NCI-H1436 treated with DMSO at 0.1 percent for 48 hours (cell line): Measurements from ENCODE around the gene TMEM235.

ENCODE experiments used
- DNase-seq: peaks from one replicate; lab custom pipeline; 2025; lab: John Stamatoyannopoulos, UW

The TMEM235 gene

DNA sequence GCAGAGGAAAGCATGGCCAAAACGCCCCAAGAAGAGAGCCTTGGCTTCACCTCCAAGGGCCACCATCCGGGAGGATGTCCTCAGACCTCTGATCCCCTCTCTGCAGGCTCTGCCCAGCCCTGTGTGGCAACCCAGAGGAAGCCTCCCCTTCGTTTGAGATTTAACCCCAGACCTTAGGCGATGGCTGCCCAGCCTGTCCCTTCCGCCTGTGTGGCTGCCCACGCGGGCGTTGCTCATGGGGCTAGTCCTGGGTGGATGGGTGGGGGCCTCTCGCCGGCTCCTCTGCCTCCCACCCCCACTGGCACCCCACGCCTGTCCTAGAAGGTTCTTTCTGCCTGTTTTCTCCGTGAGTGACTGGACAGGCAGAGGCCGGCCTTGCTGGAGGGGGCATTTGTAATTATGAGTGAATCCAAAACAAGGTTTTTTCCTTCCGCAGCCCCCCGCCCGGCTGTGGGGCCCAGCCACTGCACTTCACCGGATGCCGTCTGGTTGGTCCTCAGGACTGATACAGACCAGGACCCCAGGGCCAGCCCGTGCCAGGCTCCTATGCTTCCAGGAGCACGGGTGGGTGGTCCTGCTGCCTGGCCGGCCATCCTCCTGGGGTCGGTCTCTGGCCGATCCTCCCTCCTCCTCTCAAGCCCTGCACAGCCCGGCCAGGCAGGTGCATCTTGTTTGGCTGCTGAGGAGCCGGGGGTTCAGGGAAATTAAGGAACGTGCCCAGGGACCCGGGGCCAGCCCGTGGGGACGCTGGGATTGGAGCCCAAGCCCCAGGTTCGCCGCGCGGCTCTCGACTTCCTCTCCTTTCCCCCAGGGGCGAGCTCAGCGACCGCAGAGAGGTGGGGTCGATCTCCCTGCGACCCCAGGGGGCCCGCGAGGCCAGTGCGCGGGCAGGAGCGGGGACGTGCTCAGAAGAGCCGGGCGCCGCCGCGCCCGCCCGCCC is at the start of gene TMEM235:
Gene TMEM235 (plus strand): TSS at position 636 of the 940 bp plus-strand sequence. CDS start 393 bp downstream, outside the sequence.
- DNase-seq = no peak

DNA sequence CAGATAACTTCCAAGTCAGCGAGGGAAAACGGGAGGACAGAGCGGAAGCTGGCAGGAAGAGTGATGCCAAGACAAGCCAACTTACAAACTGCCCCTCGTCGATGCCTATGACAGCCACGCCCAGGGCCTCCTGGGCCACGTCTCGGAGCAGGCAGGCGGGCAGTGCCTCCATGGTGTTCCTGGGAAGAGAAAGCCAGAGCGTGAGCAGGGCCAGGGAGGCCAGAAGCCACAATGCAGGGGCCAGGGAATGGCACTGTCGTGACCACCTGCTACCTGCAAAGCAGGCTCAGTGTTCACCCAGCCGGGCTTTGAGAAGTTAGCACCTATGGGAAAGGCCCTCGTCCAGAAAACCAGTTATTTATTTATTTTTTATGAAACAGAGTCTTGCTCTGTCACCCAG is 48.9 kb upstream of the TMEM235 start:
- no peak for DNase-seq

DNA sequence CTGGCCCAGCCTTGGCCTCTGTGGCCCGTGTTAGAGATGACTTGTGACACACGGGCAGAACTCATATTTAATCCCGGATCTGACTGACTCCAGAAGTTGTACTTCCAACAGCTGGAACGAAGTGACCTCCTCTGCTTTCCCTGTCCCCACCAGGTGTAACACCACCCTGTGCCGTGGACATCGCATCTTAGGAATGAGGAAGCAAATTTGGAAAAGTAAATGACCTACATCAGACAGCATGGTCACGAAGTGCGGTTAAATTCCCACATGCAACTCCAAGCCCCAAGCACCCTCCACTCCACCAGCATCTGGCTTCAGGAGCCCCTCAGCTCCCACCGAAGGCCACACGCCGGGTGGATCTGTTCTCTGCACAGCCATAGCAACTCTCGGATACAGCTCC is 47.5 kb upstream of the TMEM235 start:
- no peak for DNase-seq

DNA sequence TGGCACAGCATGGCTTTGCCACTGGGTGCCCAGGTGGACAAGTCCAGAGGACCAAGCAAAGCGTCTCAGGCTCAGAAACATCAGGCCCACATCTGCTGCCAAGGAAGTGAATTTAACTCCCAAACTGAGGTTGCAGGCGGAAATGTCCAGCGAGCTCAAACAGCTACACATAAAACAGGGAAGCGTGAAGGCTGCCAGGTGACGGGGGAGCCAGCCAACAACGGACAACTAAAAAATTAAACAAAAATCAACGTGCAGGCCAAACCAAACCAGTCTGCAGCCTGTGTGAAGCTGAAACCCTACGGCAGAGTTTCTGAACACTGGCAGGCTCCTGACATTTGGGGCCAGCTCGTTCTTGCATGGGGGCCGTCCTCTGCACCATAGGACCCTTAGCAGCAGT is 47.1 kb upstream of the TMEM235 start:
- no peak for DNase-seq

DNA sequence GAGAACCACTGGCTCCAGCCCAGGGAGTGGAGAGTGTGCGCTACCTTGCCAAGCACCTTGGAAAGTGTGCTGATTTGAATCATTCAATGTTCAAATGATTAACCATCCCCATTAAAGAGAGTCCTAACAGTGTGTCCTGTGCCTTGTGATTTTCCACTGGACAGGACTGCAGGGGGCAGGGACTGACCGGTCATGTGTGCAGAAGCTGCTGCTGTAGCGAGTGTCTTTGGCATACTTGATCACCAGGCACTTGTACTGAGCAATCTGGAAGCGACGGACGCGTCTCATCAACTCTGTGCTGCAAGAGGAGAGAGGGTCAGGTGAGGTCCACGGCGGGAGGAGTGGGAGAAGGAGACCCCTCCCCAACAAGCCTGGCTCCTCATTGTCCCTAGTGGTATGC is 46.6 kb upstream of the TMEM235 start:
- DNase-seq = no peak

DNA sequence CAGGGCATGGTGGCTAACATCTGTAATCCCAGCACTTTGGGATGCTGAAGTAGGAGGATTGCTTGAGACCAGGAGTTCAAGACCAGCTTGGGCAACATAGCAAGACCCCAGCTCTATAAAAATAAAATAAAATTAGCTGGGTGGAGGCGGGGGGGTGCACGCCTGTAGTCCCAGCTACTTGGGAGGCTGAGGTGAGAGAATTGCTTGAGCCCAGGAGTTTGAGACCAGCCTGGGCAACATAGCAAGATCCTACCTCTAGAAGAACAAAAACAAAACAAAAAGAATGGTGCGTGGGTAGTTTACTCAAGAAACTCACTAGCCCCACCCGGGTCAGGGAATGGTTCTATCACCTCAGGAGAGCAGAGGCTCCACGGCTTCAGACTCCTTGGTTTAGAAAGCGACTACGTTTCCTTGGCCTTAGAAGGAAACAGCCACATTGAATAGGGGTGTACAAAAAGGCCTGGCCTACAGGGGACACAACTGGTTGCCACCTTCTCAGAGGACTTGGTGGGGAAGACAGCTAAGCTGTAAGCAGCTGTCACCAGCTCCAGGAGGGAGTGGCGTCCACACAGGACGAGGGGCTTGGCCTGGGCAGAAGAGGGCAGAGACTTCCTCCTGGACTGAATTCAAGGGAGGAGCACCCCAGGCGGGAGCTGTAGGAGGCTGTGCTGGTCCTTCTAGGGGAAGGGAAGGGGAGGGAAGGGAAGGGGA is 45.3 kb upstream of the TMEM235 start:
- DNase-seq = no peak

DNA sequence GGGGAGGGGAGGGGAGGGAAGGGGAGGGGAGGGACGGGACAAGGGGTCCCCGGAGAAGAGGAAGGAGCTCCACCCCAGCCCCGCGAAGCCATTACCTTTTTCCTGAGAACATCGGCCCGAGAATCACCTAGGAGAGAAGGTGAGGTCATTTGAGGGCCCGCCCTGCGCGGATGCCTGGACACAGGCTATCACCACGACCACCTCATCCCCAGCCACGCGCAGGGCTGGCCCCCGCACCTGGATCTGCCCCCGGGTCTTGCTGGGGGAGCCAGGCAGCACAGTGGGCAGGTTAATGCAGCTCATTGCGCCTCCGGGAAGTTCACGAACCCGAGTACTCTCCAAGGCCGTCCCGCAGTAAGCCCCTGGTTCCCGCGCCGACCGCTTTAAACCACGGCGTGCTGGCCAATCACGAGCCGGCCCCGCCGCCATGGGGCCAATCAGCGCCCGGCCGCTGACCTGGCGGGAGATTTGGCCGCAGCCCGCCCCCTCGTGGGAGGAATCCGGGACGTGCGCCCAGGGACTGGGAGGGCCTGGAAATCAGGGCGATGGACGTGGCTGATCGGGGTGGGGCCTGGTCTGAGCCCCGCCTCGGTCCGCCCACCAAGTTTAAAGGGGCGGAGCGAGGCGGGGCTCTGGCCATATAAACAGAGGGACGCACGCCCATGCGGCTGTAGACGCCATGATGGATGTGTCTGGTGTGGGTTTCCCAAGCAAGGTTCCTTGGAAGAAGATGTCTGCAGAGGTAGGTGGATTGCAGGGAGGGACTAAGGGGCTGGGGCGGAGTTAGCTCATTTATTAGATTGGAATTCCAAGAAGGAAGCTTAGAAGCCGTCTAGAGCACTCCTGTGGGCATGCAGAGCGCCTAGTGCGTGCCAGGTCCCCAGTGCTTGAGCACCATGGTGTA is 44.5 kb upstream of the TMEM235 start, which contains the start of the genes AFMID and TK1:
Gene AFMID (plus strand): TSS at position 671 of the 904 bp plus-strand sequence. CDS start 9 bp downstream, at position 680.
Gene TK1 (minus strand): TSS at position 361 of the 904 bp plus-strand sequence. CDS start 58 bp downstream, at position 303.
- DNase-seq = peak; percentile 89

DNA sequence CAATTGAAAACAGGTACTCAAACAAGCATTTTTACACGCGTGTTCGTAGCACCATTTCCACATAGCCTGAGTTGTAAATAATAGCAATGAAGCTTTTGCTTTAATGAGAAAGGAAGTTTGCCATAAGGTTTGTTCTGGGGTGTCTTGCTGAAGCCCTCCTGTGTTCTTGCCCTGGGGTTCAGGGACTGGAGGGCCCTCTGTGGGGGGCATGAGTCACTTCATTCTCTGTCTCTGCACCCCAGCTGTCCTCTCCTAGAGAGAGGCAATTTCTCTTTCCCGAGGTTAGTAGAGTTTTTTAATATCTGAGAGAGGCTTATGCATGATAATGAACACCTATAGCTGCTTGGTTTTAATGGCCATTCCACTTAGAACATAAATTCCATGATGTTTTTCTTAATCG is 34.7 kb upstream of the TMEM235 start:
- no peak for DNase-seq

DNA sequence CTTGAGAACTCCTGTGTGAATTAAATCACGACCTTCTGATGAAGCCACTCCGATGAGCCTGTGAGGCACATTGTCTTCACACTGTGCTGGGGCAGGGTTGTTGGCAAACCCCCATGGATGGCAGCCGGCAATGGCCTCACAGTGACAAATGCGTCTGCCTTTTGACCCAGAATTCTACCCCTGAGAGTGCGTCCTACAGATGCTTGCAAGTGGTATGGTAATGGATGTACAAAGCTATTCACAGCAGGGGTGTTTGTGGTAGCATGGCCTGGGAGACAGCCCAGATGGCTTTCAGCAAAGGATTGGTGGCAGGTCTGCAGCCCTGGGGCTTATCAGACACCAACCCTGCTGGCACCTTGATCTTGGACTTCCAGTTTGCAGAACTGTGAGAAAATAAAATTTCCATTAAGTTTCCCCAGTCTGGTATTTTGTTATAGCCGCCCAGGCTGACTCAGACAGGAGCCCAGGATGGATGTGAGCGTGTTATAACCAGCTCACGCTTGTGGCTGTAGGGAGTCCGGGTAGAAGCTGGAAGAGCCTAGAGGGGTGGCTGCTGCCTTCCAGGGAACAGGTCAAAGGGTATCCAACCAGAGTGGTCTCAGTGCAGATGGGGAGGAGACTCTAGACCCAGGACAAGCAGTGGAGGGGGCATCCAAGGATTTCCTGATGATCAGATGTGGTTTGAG is 34.1 kb upstream of the TMEM235 start:
- DNase-seq = no peak

DNA sequence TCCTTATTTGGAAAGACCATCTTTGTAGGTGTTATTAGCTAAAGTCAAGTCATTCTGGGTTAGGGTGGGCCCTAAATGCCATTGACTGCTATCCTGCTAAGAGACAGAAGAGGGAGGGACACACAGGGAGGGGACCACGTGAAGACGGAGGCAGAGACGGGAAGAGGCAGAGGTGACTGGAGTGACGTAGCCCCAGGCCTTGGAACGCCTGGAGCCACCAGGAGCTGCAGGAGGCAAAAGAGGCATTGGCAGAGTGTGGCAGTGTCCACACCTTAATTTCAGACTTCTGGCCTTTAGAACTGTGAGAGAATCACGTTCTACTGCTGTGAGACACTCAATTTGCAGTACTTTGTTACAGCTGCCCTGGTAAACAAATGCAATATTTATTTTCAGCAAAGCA is 31.0 kb upstream of the TMEM235 start:
- no peak for DNase-seq

DNA sequence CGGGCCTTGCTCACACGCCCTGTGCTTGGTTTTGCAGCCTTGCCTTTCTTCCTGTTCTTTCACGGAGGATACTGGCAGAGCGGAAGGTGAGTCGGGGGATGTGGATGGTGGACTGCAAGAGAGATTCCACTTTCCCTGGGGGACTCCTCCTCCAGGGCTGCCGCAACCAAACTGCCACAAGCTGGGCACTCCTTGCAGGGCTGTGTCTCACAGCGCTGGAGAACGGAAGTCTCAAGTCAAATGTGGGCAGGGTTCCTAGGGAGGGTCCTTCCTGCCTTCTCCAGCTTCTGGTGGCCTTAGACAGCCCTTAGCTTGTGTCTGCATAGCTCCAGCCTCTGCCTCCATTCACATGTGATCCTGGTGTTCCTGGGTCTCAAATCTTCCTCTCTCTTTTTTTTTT is 28.8 kb upstream of the TMEM235 start:
- no peak for DNase-seq

DNA sequence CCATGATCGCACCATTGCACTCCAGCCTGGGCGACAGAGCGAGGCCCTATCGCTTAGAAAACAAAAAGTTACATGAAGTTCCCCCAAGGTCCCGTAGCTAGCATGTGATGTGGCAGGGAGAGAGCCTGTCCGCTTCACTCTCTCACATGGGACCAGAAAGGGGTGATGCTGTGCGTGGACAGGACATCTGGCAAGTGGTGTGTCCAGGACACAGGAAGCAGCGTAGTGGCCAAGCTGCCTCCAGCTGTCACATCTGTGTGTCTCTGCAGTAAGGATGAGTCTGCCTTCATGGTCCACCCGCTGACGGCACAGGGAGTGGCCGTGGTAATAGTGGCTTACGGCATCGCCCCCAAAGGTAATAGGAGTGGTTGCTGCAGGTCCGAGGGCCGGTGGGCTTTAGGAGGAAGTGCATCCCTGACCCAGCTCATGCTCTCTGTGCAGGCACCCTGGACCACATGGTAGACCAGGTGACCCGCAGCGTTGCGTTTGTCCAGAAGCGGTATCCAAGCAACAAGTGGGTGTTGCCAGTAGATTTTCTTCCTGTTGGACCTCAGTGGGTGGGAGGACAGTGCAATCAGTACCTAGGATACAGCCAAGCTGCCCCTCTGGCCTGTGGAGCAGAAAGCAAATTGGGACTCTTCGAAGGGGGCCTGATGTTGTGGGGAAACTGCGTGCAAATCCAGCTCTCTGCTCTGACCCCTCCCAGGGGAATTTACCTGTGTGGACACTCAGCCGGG is 26.9 kb upstream of the TMEM235 start:
- no peak for DNase-seq

DNA sequence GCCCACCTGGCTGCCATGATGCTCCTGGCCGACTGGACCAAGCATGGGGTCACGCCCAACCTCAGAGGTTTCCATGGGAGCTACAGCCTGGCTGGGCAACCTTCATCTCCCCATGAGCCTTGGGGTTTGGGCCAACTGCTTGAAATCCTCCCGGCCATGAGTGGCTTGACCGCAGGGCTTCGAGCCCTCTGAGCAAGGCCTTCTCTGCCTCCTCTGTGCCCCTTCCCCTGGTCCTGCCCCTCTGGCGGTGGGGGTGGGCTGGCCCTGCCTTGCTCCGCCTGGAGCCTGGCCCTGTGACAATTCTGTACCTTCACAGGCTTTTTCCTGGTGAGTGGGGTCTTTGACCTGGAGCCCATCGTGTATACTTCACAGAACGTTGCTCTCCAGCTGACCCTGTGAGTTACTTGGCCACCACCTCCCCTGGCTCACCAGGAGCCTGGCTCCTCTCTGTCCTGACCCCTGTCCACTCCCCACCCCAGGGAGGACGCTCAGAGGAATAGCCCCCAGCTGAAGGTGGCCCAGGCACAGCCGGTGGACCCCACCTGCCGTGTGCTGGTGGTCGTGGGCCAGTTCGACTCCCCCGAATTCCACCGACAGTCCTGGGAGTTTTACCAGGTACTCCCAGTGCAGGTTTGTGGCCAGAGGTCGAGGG is 26.2 kb upstream of the TMEM235 start:
- DNase-seq = no peak

DNA sequence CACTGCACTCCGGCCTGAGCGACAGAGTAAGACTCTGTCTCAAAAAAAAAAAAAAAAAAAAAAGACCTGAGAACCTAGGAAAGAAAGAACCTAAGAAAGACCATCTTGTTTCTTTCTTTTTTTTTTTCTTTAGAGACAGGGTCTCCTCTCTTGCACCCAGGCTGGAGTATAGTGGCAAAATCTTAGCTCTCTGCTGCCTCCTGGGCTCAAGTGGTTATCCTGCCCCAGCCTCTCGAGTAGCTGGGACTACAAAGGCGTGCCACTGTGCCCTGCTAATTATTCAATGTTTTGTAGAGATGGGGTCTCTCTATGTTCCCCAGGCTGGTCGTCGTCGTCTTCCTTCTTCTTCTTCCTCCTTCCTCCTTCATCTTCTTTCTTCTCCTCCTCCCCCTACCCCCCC is 25.1 kb upstream of the TMEM235 start:
- no peak for DNase-seq

DNA sequence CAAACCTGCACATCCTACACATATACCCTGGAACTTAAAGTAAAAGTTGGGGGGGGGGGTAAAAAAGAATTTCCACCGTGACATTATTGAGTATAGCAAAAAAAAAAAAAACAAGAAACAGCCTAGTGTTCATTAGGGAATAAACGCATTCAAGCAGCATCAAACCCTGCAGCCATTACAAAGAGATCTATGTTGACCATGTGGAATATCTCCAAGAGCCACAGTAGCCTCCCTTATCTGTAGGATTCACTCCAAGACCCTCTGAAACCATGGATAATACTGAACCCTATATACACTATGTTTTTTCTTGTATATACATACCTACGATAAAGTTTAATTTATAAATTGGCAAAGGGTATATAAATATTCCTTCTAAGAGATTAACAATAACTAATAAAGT is 22.9 kb upstream of the TMEM235 start:
- no peak for DNase-seq

DNA sequence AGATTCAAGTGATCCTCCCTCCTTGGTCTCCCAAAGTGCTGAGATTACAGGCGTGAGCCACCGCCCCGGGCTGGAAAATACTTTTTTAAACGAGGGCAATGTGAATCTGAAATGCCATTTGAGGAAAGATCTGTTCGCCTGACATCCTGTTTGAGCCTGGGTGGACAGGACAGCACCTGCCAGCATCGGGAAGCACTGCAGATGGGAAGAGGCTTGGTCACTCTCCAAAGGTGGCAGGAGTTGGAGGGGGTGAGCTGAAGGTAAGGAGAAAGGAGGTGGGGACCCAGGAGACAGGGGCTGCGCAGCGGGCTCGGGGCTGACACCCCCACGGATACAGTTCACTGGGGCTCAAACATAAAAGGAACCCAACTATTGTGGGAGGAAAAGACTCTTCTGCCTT is 21.3 kb upstream of the TMEM235 start:
- DNase-seq = no peak

DNA sequence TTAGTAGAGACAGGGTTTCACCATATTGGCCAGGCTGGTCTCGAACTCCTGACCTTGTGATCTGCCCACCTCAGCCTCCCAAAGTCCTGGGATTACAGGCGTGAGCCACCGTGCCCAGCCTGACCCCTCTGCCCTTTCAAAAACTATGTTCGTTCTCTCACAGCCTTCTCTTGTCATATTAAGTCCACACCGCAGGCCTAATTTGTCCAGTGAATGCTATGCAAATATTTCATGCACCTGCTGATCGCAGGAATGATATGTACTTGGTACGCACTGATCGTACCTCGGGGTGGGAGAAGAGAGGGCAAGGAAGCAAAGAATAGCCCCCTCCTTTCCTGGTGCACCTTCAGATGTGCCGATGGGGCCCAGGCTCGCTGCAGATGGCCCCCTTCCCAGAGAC is 20.4 kb upstream of the TMEM235 start:
- DNase-seq = no peak

DNA sequence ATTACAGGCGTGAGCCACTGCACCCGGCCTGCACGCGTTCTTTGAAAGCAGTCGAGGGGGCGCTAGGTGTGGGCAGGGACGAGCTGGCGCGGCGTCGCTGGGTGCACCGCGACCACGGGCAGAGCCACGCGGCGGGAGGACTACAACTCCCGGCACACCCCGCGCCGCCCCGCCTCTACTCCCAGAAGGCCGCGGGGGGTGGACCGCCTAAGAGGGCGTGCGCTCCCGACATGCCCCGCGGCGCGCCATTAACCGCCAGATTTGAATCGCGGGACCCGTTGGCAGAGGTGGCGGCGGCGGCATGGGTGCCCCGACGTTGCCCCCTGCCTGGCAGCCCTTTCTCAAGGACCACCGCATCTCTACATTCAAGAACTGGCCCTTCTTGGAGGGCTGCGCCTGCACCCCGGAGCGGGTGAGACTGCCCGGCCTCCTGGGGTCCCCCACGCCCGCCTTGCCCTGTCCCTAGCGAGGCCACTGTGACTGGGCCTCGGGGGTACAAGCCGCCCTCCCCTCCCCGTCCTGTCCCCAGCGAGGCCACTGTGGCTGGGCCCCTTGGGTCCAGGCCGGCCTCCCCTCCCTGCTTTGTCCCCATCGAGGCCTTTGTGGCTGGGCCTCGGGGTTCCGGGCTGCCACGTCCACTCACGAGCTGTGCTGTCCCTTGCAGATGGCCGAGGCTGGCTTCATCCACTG is 17.3 kb upstream of the TMEM235 start, which contains the start of gene BIRC5:
Gene BIRC5 (plus strand): TSS at position 238 of the 690 bp plus-strand sequence. CDS start 64 bp downstream, at position 302.
- DNase-seq = peak; percentile 43

DNA sequence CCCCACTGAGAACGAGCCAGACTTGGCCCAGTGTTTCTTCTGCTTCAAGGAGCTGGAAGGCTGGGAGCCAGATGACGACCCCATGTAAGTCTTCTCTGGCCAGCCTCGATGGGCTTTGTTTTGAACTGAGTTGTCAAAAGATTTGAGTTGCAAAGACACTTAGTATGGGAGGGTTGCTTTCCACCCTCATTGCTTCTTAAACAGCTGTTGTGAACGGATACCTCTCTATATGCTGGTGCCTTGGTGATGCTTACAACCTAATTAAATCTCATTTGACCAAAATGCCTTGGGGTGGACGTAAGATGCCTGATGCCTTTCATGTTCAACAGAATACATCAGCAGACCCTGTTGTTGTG is 16.7 kb upstream of the TMEM235 start:
- no peak for DNase-seq
